Esophagus muscularis mucosa (tissue), 3 donors: ENCODE data around the gene FAM124A.

Source experiments
- EP300 ChIP-seq: sonication (generic); formaldehyde crosslinking; IDR thresholded peaks from one replicate; pipeline ENCODE4 v1.6.1; 2017; ENCODE audit warnings: antibody characterized with exemption
- TF ChIP-seq, protein P1 (sequence below), 3 experiments: fragments of 200-600 bp in 2 of 3; fragments of 450-650 bp in 1 of 3; sonication (generic) in 2 of 3; IDR thresholded peaks; one replicate each; pipeline ENCODE4 v1.5.1; 2017 to 2019; ENCODE audit warnings: antibody characterized with exemption in 3 of 3, mild to moderate bottlenecking in 2 of 3, moderate library complexity in 1 of 3

DNA sequence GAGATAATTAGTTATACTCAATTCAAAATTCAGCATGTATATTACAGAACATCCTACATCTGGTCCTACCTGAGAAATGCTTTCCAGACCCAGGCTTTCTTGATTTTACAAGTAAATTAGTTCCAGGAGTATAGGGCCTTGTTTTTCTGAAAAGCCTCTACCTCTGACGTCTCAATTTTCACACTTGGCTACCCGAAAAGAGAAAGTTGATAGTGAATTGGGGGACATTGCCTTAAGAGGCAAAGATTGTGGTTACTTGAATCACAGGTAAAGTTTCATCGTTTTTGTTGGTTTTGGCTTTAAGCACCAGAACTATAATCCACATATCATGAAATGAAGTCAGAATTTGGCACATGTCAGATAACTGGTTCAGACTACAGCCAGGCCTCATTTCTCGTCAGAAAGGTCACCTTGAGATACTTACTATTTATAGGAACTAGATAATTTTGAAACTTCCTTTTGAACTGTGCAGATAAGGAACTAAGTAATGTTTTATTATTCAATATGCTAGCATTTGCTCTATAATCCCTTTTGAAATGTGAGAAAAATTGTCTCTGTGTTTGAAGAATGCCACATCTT, 30.8 kb downstream of the FAM124A start:
- no peak for TF ChIP-seq EP300
- TF ChIP-seq, protein P1, sequence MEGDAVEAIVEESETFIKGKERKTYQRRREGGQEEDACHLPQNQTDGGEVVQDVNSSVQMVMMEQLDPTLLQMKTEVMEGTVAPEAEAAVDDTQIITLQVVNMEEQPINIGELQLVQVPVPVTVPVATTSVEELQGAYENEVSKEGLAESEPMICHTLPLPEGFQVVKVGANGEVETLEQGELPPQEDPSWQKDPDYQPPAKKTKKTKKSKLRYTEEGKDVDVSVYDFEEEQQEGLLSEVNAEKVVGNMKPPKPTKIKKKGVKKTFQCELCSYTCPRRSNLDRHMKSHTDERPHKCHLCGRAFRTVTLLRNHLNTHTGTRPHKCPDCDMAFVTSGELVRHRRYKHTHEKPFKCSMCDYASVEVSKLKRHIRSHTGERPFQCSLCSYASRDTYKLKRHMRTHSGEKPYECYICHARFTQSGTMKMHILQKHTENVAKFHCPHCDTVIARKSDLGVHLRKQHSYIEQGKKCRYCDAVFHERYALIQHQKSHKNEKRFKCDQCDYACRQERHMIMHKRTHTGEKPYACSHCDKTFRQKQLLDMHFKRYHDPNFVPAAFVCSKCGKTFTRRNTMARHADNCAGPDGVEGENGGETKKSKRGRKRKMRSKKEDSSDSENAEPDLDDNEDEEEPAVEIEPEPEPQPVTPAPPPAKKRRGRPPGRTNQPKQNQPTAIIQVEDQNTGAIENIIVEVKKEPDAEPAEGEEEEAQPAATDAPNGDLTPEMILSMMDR (IDR thresholded peaks at IDR 0.05): no peak
